K562 (cell line): ENCODE measurements around the gene TFCP2.

ENCODE experiments used
- CTCF ChIP-seq, 3 experiments: IDR thresholded peaks in 2 of 3; conservative IDR thresholded peaks in 1 of 3; 2 replicates each; pipeline ENCODE4 v1.5.1; 2011 to 2012; ENCODE audit warnings: low read length in 3 of 3, mild to moderate bottlenecking in 3 of 3, control low read depth in 2 of 3, improper control_type of control experiment in 1 of 3, inconsistent platforms in 1 of 3, low read depth in 1 of 3, mixed read lengths in 1 of 3, moderate library complexity in 1 of 3; ENCODE audit not compliant: insufficient read depth in 2 of 3
- FOXM1 ChIP-seq, 2 experiments: fragments of 450-650 bp in 1 of 2; sonication (generic) in 1 of 2; formaldehyde crosslinking in 1 of 2; IDR thresholded peaks; 2 replicates each; pipeline versions ENCODE4 v1.6.1 to v1.9.0; 2017 to 2022; ENCODE audit warnings: low read depth in 2 of 2, mild to moderate bottlenecking in 2 of 2, missing genetic modification reagents in 1 of 2, moderate library complexity in 1 of 2
- MEF2A ChIP-seq: IDR thresholded peaks from 2 replicates; pipeline ENCODE4 v1.6.1; 2011; ENCODE audit warnings: low read depth, mild to moderate bottlenecking, low read length, moderate library complexity; ENCODE audit not compliant: control insufficient read depth
- MYNN ChIP-seq, 2 experiments: sonication (generic); formaldehyde crosslinking in 1 of 2; IDR thresholded peaks; 2 replicates each; pipeline versions ENCODE4 v1.5.0 to v1.6.1; 2016 to 2020; ENCODE audit warnings: antibody characterized with exemption in 1 of 2, missing genetic modification reagents in 1 of 2
- PHB2 ChIP-seq: fragments of 450-650 bp; IDR thresholded peaks from 2 replicates; pipeline ENCODE4 v1.6.1; 2017; ENCODE audit warnings: low read depth
- POLR2A ChIP-seq: fragments of 450-650 bp; conservative IDR thresholded peaks from 2 replicates; pipeline ENCODE4 v1.6.1; 2016
- SAFB ChIP-seq: fragments of 200-400 bp; formaldehyde crosslinking; IDR thresholded peaks from 2 replicates; pipeline ENCODE4 v1.6.1; 2017; ENCODE audit warnings: low read depth, low read length, borderline replicate concordance
- SIN3A ChIP-seq, 2 experiments: fragments of 150-350 bp in 1 of 2; IDR thresholded peaks; 2 replicates each; pipeline ENCODE4 v1.6.1; 2011 to 2016; ENCODE audit warnings: borderline replicate concordance in 2 of 2, low read depth in 2 of 2, low read length in 2 of 2, mild to moderate bottlenecking in 2 of 2, moderate library complexity in 2 of 2; ENCODE audit not compliant: control insufficient read depth in 1 of 2
- YY1 ChIP-seq, 3 experiments: IDR thresholded peaks; 2 replicates each; pipeline ENCODE4 v1.6.1; 2011; ENCODE audit warnings: low read length in 2 of 3, mild to moderate bottlenecking in 2 of 3, moderate library complexity in 2 of 3, borderline replicate concordance in 1 of 3, control low read depth in 1 of 3, low read depth in 1 of 3; ENCODE audit not compliant: insufficient read depth in 3 of 3, insufficient replicate concordance in 2 of 3, control insufficient read depth in 1 of 3, insufficient read length in 1 of 3; ENCODE audit errors: extremely low read depth in 1 of 3
- ZKSCAN3 ChIP-seq: fragments of 250-450 bp; sonication (Bioruptor Pico); IDR thresholded peaks from 2 replicates; pipeline ENCODE4 v1.4.0; 2020
- ZNF384 ChIP-seq: IDR thresholded peaks from 2 replicates; pipeline ENCODE4 v1.6.1; 2012; ENCODE audit warnings: low read depth, low read length, improper control_type of control experiment

GRCh38 chr12:51199366-51199945, 26.5 kb upstream of the TFCP2 start:
- TF ChIP-seq MYNN (IDR thresholded peaks at IDR 0.05) (no peak), MYNN (CRISPR knock-in tag; IDR thresholded peaks at IDR 0.05) (no peak), YY1 (IDR thresholded peaks at IDR 0.05; ENCODE audit: borderline replicate concordance in 1 of 3, control insufficient read depth in 1 of 3, extremely low read depth in 1 of 3, insufficient read depth in 3 of 3, insufficient read length in 1 of 3, insufficient replicate concordance in 2 of 3, low read depth in 1 of 3, low read length in 2 of 3) (no peak), SIN3A (IDR thresholded peaks at IDR 0.05; ENCODE audit: borderline replicate concordance in 2 of 2, control insufficient read depth in 1 of 2, low read depth in 2 of 2, low read length in 2 of 2) (no peak), SAFB (no peak), PHB2 (no peak), ZKSCAN3 (CRISPR knock-in tag) (no peak), CTCF (IDR thresholded peaks at IDR 0.05 in 2 of 3, conservative IDR thresholded peaks at IDR 0.05 in 1 of 3; ENCODE audit: insufficient read depth in 2 of 3, low read depth in 1 of 3, low read length in 3 of 3) (no peak), ZNF384 (no peak), MEF2A (no peak), FOXM1 (IDR thresholded peaks at IDR 0.05; ENCODE audit: low read depth) (no peak), FOXM1 (CRISPR knock-in tag; IDR thresholded peaks at IDR 0.05; ENCODE audit: low read depth) (no peak), POLR2A (no peak)
